Tibial artery (tissue), 4 donors: ENCODE results near the gene WASF3.

Experiments used
- DNase-seq, 2 donors: peaks; one replicate each; pipeline ENCODE4 v3.0.0-alpha.2; 2019
- H3K27ac ChIP-seq, 2 donors: fragments of 200-600 bp; sonication (generic) in 1 of 2; 1 replicate in 1 of 2; 2 replicates in 1 of 2; pipeline ENCODE4 v1.5.1; 2018 to 2019; ENCODE audit warnings: mild to moderate bottlenecking in 1 of 2
- H3K27me3 ChIP-seq, 2 donors: fragments of 200-600 bp; sonication (generic) in 1 of 2; one replicate each; pipeline versions ENCODE4 v1.5.1 to v1.6.0; 2016 to 2019
- H3K36me3 ChIP-seq, 3 donors: fragments of 200-600 bp; sonication (generic) in 2 of 3; one replicate each; pipeline ENCODE4 v1.5.1; 2016 to 2019; ENCODE audit warnings: mild to moderate bottlenecking in 2 of 3
- H3K4me1 ChIP-seq, 4 donors: fragments of 200-600 bp; sonication (generic) in 2 of 4; 1 replicate in 3 of 4; 2 replicates in 1 of 4; pipeline ENCODE4 v1.5.1; 2016 to 2019
- H3K4me3 ChIP-seq, 2 donors: fragments of 200-600 bp; sonication (generic) in 1 of 2; 1 replicate in 1 of 2; 2 replicates in 1 of 2; pipeline ENCODE4 v1.5.1; 2018 to 2019; ENCODE audit warnings: mild to moderate bottlenecking in 2 of 2
- H3K9me3 ChIP-seq, 3 donors: fragments of 200-600 bp; sonication (generic) in 1 of 3; one replicate each; pipeline ENCODE4 v1.5.1; 2016 to 2019
- intact Hi-C: fragments of 100-400 bp; cut with DNase I; formaldehyde crosslinking; loops from one replicate; pipeline ENCODE4 v1.15.0; 2023; ENCODE audit warnings: low total_unique reads
- TF ChIP-seq, protein P1 (sequence below), 2 experiments: fragments of 200-600 bp in 1 of 2; fragments of 450-650 bp in 1 of 2; IDR thresholded peaks; one replicate each; pipeline ENCODE4 v1.5.1; 2017 to 2019; ENCODE audit warnings: antibody characterized with exemption in 2 of 2, mild to moderate bottlenecking in 1 of 2, moderate library complexity in 1 of 2

Gene WASF3

DNA sequence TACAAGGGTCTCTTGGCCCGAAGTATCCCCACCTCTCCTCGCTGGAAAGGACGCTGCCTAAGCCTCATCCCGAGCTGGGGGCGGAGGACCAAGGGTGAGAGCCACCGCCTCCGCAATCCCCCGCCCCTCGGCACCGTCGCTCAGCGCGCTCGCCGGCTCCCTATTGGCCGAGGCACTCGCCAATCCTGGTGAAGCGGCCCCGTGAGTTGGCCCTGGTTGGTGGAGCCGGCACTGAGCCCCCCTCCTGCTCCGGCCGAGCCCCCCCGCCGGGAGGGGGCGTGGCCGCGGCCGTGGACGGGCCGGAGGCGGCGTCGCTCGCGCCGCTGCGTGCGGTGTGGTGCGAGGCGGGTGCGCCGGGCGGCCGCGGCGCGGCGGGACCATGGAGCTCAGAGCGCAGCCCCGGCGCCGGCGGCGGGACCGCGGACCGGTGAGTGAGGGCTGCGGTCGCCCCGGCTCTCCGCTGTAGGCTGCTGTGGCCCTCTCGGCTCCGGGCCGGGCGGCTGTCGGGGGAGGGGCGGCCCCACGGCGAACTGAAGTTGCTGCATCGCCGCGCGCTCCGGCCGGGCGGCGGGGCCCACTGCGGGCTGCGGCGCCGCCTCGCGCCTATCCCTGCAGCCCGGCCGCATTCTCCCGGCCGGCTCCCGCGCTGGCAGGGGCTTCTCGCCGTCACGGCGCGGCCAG, at the start of gene WASF3:
TSS of gene WASF3 (plus strand) at position 291 of the 681 bp plus-strand sequence. CDS start 84,588 bp downstream, outside the sequence.
- Histone ChIP-seq H3K4me1 (peaks cover 0 to 37% (median 22%) of the 10 kb centered on the region in 4 donors), H3K9me3 (no peaks in the 10 kb centered on the region), H3K27me3 (no peaks in the 10 kb centered on the region), H3K27ac (peak within 1 kb of the TSS; percentile 69 to 73), H3K4me3 (peak within 1 kb of the TSS; percentile 60 to 86), H3K36me3 (no peaks in the 10 kb centered on the region)
- TF ChIP-seq, protein P1, sequence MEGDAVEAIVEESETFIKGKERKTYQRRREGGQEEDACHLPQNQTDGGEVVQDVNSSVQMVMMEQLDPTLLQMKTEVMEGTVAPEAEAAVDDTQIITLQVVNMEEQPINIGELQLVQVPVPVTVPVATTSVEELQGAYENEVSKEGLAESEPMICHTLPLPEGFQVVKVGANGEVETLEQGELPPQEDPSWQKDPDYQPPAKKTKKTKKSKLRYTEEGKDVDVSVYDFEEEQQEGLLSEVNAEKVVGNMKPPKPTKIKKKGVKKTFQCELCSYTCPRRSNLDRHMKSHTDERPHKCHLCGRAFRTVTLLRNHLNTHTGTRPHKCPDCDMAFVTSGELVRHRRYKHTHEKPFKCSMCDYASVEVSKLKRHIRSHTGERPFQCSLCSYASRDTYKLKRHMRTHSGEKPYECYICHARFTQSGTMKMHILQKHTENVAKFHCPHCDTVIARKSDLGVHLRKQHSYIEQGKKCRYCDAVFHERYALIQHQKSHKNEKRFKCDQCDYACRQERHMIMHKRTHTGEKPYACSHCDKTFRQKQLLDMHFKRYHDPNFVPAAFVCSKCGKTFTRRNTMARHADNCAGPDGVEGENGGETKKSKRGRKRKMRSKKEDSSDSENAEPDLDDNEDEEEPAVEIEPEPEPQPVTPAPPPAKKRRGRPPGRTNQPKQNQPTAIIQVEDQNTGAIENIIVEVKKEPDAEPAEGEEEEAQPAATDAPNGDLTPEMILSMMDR (IDR thresholded peaks at IDR 0.05), result no peak
- peak; percentile 90 to 96 for DNase-seq
- intact Hi-C loops, result loop anchor here (5.0 kb wide), 1 partner anchor 140 kb away; no protein-coding TSS in a partner anchor

DNA sequence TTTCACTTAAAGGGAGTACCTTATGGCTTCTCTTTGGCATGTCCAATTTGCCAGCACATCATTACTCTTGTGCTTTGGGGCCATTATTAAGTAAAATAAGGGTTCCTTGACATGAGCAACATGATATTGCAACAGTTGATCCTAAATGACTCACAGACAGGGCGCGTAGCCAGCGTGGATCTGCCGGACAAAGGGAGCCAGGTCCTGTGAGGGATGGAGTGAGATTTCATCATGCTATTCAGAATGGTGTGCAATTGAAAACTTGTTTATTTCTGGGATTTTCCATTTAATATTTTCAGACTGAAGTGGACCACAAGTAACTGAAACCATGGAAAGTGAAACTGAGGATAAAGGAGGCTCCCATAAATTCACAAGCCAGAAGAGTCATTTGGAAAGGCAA, 48.6 kb upstream of the WASF3 start:
- no peak overlapping the region for H3K27ac ChIP-seq
- intact Hi-C loops, result no loop called here
- peak; percentile 87 to 92 for DNase-seq
- no peaks in the 10 kb centered on the region for H3K4me1 ChIP-seq
- peaks cover 0 to 18% of the 10 kb centered on the region in 2 donors for H3K27me3 ChIP-seq
- H3K36me3 ChIP-seq, result no peaks in the 10 kb centered on the region
- H3K4me3 ChIP-seq, result no peak overlapping the region
- TF ChIP-seq, protein P1 (IDR thresholded peaks at IDR 0.05), result no peak
- H3K9me3 ChIP-seq, result peaks cover 0 to 5% (median 0%) of the 10 kb centered on the region in 3 donors

DNA sequence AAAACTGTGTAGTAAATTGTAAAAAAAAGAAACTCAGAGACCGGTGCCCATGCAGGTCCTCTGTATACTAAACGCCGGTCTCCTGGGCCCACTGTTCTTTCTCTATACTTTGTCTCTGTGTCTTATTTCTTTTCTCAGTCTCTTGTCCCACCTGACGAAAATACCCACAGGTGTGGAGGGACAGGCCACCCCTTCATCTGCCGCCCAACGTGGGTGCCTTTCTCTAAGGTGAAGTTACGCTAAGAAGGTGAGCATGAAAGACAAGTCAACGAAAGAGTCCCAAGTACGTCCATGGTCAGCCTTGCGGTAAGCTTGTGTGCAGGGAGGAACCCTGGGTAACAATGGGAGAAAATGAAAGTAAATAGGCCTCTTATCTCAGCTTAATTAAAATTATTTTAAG, 48.0 kb upstream of the WASF3 start:
- Histone ChIP-seq H3K9me3 (peaks cover 0 to 5% (median 0%) of the 10 kb centered on the region in 3 donors), H3K27ac (no peak overlapping the region), H3K27me3 (peaks cover 0 to 18% of the 10 kb centered on the region in 2 donors), H3K4me3 (no peak overlapping the region), H3K4me1 (no peaks in the 10 kb centered on the region), H3K36me3 (no peaks in the 10 kb centered on the region)
- intact Hi-C loops, result no loop called here
- no peak for DNase-seq
- TF ChIP-seq, protein P1 (IDR thresholded peaks at IDR 0.05), result no peak

DNA sequence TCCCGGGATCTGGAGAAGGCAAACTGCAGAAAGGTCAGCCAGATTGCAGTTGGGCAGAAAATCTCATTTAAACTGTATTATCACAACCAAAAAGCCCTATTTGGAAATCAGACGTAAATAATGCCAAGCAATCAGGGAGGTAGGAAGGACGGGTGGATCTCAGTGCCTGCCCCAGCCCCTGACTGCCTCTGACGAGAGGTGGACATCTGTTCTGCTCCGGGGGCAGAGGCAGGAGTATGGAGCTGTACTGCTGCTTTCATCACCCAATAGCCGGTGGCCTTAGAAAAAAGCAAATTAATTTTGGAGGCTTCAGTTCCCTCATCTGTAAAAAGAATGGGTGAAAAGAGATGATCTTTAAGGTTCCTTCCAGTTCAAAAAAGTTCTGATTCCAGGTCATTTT, 43.6 kb upstream of the WASF3 start:
- peaks cover 0 to 5% (median 0%) of the 10 kb centered on the region in 3 donors for H3K9me3 ChIP-seq
- no peak overlapping the region for H3K27ac ChIP-seq
- H3K36me3 ChIP-seq, result no peaks in the 10 kb centered on the region
- peaks cover 0 to 11% of the 10 kb centered on the region in 2 donors for H3K27me3 ChIP-seq
- intact Hi-C loops, result no loop called here
- TF ChIP-seq, protein P1 (IDR thresholded peaks at IDR 0.05), result no peak
- no peak overlapping the region for H3K4me3 ChIP-seq
- DNase-seq, result no peak
- H3K4me1 ChIP-seq, result no peaks in the 10 kb centered on the region

GRCh38 chr13:26515721-26516120, 41.8 kb upstream of the WASF3 start:
- DNase-seq, result no peak
- H3K27me3 ChIP-seq, result peaks cover 0 to 20% of the 10 kb centered on the region in 2 donors
- H3K9me3 ChIP-seq, result no peaks in the 10 kb centered on the region
- intact Hi-C loops, result no loop called here
- no peaks in the 10 kb centered on the region for H3K4me1 ChIP-seq
- H3K27ac ChIP-seq, result no peak overlapping the region
- TF ChIP-seq, protein P1 (IDR thresholded peaks at IDR 0.05), result no peak
- H3K36me3 ChIP-seq, result no peaks in the 10 kb centered on the region
- H3K4me3 ChIP-seq, result no peak overlapping the region
